Peyer's patch (tissue), 4 donors: ENCODE results near the gene TNIK.

Experiments
- POLR2A ChIP-seq, 2 donors: fragments of 450-650 bp; IDR thresholded peaks; one replicate each; pipeline ENCODE4 v1.5.1; 2017; ENCODE audit warnings: antibody characterized with exemption in 2 of 2, mild to moderate bottlenecking in 2 of 2, moderate library complexity in 2 of 2
- TF ChIP-seq, protein P1 (sequence below), 6 experiments: fragments of 450-650 bp in 4 of 6; fragments of 200-600 bp in 2 of 6; sonication (generic) in 1 of 6; IDR thresholded peaks; one replicate each; pipeline ENCODE4 v1.5.1; 2017 to 2019; ENCODE audit warnings: antibody characterized with exemption in 6 of 6, mild to moderate bottlenecking in 3 of 6, moderate library complexity in 1 of 6

DNA sequence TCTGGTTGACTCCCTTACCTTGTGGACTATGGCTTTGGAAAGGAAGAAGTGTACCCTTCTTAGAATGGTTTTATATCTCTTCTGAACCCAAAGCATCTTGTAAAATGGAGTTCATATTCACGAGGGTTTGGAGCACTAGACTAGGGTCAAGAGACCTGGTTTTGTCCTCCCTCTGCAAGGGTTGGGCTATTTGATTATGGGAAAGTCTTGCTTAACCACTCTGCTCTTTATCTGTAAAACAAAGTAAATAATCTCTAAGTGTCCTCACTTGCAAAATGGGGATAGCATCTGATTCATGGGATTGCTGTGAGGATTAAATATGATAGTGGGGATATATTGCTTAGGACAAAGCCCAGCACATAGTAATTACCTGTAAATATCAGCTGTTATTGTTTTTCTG, 415.8 kb downstream of the TNIK start:
- TF ChIP-seq, protein P1, sequence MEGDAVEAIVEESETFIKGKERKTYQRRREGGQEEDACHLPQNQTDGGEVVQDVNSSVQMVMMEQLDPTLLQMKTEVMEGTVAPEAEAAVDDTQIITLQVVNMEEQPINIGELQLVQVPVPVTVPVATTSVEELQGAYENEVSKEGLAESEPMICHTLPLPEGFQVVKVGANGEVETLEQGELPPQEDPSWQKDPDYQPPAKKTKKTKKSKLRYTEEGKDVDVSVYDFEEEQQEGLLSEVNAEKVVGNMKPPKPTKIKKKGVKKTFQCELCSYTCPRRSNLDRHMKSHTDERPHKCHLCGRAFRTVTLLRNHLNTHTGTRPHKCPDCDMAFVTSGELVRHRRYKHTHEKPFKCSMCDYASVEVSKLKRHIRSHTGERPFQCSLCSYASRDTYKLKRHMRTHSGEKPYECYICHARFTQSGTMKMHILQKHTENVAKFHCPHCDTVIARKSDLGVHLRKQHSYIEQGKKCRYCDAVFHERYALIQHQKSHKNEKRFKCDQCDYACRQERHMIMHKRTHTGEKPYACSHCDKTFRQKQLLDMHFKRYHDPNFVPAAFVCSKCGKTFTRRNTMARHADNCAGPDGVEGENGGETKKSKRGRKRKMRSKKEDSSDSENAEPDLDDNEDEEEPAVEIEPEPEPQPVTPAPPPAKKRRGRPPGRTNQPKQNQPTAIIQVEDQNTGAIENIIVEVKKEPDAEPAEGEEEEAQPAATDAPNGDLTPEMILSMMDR (IDR thresholded peaks at IDR 0.05) = no peak
- TF ChIP-seq POLR2A (IDR thresholded peaks at IDR 0.05) = no peak
